Measurements from ENCODE around the gene CIZ1. TPM values are rescaled to one million over a fixed set of nuclear protein-coding genes. Genes with fewer than 3 reads are reported as not detected.

The CIZ1 gene
- 18.4 and 31.7 TPM in 2 replicates for total RNA-seq

DNA sequence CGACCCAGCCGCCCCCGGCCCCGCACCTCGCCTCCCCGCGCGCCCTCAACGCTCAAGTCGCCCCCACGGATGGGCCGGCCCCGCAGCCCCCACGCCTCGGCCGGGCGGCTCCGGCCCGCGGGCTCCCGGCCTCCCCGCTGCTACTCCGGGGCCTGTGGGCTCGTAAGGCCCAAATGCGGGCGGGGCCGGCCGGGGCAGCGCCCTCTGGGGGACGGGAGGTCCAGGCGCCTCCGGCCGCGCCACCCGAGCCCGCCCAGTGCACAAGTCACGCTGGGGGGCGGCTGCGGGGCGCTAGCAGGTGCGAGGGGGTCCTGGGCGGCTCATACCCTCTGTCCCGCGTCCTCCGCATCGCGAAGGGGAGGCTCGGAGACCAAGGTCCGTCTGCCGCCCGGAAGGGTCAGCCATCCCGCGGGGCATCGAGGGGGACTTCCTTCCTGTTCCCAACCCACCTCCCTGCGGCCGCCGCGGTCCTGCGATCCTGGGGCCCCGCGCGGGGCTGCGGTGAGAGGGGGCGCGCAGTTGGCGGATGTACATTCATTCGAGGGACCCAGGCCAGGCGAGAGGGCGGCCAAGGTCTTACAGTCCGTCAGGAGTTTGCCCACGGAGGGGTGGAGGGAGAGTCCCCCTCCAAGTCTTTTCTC, at the start of gene CIZ1:
Gene CIZ1, minus strand, starts transcription at position 167 of the 641 bp plus-strand sequence. CDS start 715 bp downstream, outside the sequence.

DNA sequence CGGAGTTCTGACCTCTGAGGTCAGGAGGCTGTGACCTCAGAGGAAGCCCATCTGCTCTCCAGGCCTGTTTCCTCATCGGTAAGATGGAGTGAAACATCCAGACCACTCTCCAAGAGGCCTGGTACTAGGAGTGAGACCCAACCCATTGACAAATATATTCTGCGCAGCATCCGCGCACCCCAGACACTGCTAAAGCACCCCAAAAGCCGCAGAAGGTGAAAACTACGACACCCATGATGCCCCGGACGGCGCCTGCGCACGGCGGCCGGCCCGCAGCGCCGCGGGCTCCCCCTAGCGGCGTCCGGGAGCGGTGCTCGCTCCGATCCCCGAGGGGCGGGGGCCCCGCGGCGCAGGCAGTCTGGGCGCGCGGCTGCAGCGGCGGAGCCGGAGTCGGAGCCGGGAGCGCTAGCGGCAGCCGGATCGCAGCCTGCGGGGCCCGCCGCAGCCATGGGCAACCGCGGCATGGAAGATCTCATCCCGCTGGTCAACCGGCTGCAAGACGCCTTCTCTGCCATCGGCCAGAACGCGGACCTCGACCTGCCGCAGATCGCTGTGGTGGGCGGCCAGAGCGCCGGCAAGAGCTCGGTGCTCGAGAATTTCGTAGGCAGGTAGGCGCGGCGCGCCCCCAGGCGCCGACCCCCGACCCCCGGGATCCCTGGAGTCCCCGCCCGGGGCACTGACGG, 11.8 kb upstream of the CIZ1 start, which contains the start of gene DNM1:
Gene DNM1, plus strand, starts transcription at position 356 of the 683 bp plus-strand sequence. Its CDS starts 92 bp downstream, at position 448.

DNA sequence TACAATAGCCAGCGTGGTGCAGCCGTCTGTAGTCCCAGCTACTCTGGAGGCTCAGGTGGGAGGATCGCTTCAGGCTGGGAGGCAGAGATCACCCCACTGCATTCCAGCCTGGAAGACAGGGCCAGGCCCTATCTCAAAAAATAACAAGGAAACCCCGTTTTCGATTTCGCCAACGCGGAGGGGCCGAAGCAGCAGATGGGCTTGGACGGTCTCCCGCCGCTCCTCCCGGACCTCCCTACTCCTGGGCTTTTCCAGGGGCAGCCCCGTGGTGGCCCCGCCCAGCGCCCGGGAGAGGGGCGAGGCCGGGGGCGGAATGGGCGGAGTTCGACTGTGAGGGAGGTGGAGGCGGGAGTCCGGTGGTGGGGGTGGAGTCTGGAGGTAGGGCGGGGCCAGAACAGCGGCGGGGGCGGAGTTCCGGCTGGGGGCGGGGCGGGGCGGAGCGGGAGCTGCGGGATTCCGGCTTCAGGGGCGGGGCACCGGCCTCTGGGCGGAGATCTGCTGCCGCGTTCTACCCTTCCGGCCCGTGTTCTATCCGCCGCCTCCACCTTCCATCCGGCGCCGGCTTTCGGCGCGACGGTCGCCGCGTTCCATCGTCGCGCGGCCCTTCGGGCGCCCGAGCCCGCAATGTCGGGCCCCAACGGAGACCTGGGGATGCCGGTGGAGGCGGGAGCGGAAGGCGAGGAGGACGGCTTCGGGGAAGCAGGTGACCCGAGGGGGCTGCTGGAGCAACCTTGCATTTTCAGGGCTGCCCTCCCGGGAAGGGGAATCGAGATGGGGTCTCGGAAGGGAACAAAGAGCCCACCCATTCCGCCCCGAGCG, 31.4 kb downstream of the CIZ1 start, which contains the start of gene BBLN:
Gene BBLN, plus strand, starts transcription at position 482 of the 819 bp plus-strand sequence. Its CDS starts 143 bp downstream, at position 625.

GRCh38 chr9:128149001-128149701, 42.2 kb downstream of the CIZ1 start, which contains the start of gene LCN2:
LCN2 (plus strand) TSS chr9:128149453; CDS start chr9:128149526, 73 bp downstream.

DNA sequence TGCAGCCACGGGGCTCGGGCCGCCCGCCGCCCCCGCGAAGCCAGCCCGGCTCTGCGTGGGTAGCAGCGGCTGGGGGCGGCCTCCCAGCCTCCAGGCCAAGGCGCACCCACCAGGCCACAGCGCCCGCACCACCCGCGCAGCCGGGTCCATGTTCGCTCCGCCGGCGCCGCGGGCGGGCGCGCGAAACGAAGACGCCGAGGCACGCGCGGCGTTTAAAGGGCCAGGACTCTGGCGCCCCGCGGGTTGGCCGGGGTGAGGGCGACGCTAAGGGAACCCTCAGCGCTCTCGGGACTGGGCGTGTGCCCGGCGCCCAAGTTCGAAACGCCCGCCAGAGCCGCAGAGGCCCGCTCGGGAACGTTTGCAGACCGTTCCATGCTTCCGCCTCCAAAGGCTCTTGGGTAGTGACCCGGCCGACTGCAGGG, 63.8 kb downstream of the CIZ1 start, which contains the start of gene PTGES2:
Gene PTGES2, minus strand, starts transcription at position 162 of the 422 bp plus-strand sequence. Its CDS starts 12 bp downstream, at position 150.

Other genes with a start within 250 kb of the CIZ1 start
- gene EEIG1, start 210.6 kb downstream of the CIZ1 start, total RNA-seq: 13.5 and 18.7 TPM in 2 replicates
- gene NAIF1, start 124.3 kb downstream of the CIZ1 start, total RNA-seq: 9.8 and 10.8 TPM in 2 replicates
- 33.6 and 36.2 TPM in 2 replicates for gene SLC25A25, start 123.3 kb downstream of the CIZ1 start, total RNA-seq
- 66.3 and 76.8 TPM in 2 replicates for gene PTGES2, start 63.8 kb downstream of the CIZ1 start, total RNA-seq
- not detected in 2 replicates for gene LCN2, start 42.1 kb downstream of the CIZ1 start, total RNA-seq
- gene BBLN, start 31.3 kb downstream of the CIZ1 start, total RNA-seq: 39.2 and 45.1 TPM in 2 replicates
- 1.1 and 3.0 TPM in 2 replicates for gene DNM1, start 11.8 kb upstream of the CIZ1 start, total RNA-seq
- 175 and 190 TPM in 2 replicates for gene GOLGA2, start 84.4 kb upstream of the CIZ1 start, total RNA-seq
- gene SWI5, start 84.7 kb upstream of the CIZ1 start, total RNA-seq: 43.5 and 48.9 TPM in 2 replicates
- gene TRUB2, start 130.9 kb upstream of the CIZ1 start, total RNA-seq: 20.2 and 22.5 TPM in 2 replicates
- gene COQ4, start 131.3 kb upstream of the CIZ1 start, total RNA-seq: 20.6 and 22.8 TPM in 2 replicates
- gene SLC27A4, start 149.0 kb upstream of the CIZ1 start, total RNA-seq: 18.6 and 21.1 TPM in 2 replicates
- 32.2 and 40.7 TPM in 2 replicates for gene URM1, start 179.8 kb upstream of the CIZ1 start, total RNA-seq
- 67.5 and 84.1 TPM in 2 replicates for gene CERCAM, start 229.3 kb upstream of the CIZ1 start, total RNA-seq

Measured in aortic smooth muscle cell (primary cell).